Left lung (tissue), 10 donors: ENCODE data around the gene PARN. TPM values are rescaled to one million over a fixed set of nuclear protein-coding genes. Genes with fewer than 3 reads are reported as not detected.
"Not testable (repeated sequence)": the region's sequence is repeated elsewhere in the genome, so short reads cannot be mapped to it uniquely, and the experiment has no call there.

Experiments used
- ATAC-seq: fragments of 200-7000 bp; cut with Tn5 transposase; one replicate; pipeline ENCODE4 v1.9.1; 2020; ENCODE audit warnings: moderate library complexity
- DNase-seq, 4 donors: peaks; one replicate each; pipeline ENCODE4 v3.0.0-alpha.2; 2013 to 2020
- H3K27ac ChIP-seq, 2 donors: fragments of 200-600 bp; sonication (generic) in 1 of 2; one replicate each; pipeline versions ENCODE4 v1.5.0 to v1.8.0; 2020 to 2021
- H3K27me3 ChIP-seq, 2 donors: fragments of 200-600 bp; sonication (generic) in 1 of 2; one replicate each; pipeline versions ENCODE4 v1.5.0 to v1.8.0; 2020 to 2021
- H3K36me3 ChIP-seq, 2 donors: fragments of 200-600 bp; sonication (generic) in 1 of 2; one replicate each; pipeline versions ENCODE4 v1.5.0 to v1.8.0; 2020 to 2021
- H3K4me1 ChIP-seq, 2 donors: fragments of 200-600 bp; one replicate each; pipeline ENCODE4 v1.8.0; 2021
- H3K4me3 ChIP-seq, 2 donors: fragments of 200-600 bp; sonication (generic) in 1 of 2; one replicate each; pipeline versions ENCODE4 v1.5.0 to v1.8.0; 2020 to 2021; ENCODE audit warnings: mild to moderate bottlenecking in 1 of 2
- H3K9me3 ChIP-seq, 2 donors: fragments of 200-600 bp; sonication (generic) in 1 of 2; one replicate each; pipeline versions ENCODE4 v1.5.0 to v1.8.0; 2020 to 2021
- intact Hi-C, 2 donors: fragments of 100-400 bp; cut with DNase I; formaldehyde crosslinking; loops; one replicate each; pipeline versions ENCODE4 v1.11.2 to v1.14.2; 2022
- polyA plus RNA-seq, 6 donors: library from polyadenylated mRNA; unstranded; fragments of 120-200 nt; gene quantifications; one replicate each; pipeline ENCODE4 v1.2.1, GENCODE V29; 2013; ENCODE audit not compliant: insufficient read length in 6 of 6
- total RNA-seq, 2 donors: library from RNA; stranded (reverse); fragmentation: NEBNext Ultra II Directional; extraction: Animal tissue kit (Norgen Biotek cat#: 25700); gene quantifications; one replicate each; pipeline ENCODE4 v1.2.1, GENCODE V29; 2021
- TF ChIP-seq, protein P1 (sequence below), 2 donors: fragments of 200-600 bp; sonication (generic) in 1 of 2; IDR thresholded peaks; one replicate each; pipeline versions ENCODE4 v1.5.0 to v1.8.0; 2021; ENCODE audit warnings: antibody characterized with exemption in 2 of 2
- donor health status: DM: no; HTN: yes; CAD: no.
- donor health status: DM: no; HTN: no; CAD: no.

PARN gene
- total and polyA plus RNA-seq, 8 donors, result 26.9 to 37.9 (median 27.7) TPM

DNA sequence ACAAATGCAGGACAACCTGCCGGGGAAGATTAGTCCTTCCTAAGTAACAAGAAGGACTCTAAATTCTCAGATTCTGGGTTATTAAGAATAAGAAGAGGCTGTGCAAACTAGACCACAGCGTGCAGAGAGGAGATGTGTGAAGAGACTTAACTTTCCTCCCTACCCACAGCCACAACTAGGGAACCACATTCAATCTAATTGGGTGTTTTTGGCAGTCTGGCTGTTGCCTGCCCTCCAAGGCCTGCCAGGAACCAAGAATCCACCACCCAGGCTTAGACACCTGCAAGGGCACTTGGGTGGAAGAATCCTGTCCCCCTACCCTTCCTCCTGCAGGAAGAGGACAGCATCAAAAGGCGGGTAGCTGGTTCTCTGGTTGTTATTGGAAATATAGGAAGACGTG lies 202.0 kb downstream of the PARN start:
- TF ChIP-seq, protein P1, sequence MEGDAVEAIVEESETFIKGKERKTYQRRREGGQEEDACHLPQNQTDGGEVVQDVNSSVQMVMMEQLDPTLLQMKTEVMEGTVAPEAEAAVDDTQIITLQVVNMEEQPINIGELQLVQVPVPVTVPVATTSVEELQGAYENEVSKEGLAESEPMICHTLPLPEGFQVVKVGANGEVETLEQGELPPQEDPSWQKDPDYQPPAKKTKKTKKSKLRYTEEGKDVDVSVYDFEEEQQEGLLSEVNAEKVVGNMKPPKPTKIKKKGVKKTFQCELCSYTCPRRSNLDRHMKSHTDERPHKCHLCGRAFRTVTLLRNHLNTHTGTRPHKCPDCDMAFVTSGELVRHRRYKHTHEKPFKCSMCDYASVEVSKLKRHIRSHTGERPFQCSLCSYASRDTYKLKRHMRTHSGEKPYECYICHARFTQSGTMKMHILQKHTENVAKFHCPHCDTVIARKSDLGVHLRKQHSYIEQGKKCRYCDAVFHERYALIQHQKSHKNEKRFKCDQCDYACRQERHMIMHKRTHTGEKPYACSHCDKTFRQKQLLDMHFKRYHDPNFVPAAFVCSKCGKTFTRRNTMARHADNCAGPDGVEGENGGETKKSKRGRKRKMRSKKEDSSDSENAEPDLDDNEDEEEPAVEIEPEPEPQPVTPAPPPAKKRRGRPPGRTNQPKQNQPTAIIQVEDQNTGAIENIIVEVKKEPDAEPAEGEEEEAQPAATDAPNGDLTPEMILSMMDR (IDR thresholded peaks at IDR 0.05), result no peak
- intact Hi-C loops, result no loop called here
- Histone ChIP-seq H3K9me3 (no peaks in the 10 kb centered on the region), H3K4me3 (no peak overlapping the region), H3K36me3 (peaks cover 0 to 4% of the 10 kb centered on the region in 2 donors), H3K4me1 (no peaks in the 10 kb centered on the region), H3K27ac (no peak overlapping the region), H3K27me3 (no peaks in the 10 kb centered on the region)
- DNase-seq, result no peak
- no peak for ATAC-seq

DNA sequence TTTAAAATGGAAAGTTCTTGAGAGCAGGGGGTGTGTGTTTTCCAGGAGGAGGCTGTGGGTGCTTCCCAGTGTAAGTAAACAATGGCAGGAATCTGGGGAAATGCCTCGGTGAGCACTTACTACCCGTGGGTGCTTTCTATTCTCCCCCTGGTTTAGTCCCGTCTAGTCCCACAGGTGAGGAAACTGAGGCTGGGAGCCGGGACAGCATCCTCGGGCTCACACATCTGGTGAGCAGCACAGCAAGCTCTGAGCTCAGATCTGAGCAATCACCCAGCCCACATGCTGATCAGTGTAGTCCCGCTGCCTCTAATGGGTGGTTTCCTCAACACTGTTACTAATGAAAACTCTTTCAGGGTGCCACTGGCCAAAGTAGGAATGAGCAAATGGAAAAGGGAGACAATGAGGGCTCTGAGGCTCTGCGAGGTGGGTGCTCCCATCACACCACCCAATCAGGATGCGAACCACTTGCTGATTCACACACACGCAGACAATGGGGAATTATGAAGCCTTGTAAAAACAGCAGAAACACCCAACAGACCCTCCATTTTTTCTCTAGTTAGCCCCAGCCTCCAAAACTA lies 202.6 kb downstream of the PARN start:
- peak; percentile 28 for ATAC-seq
- Histone ChIP-seq H3K4me3 (no peak overlapping the region), H3K27me3 (no peaks in the 10 kb centered on the region), H3K36me3 (peaks cover 0 to 3% of the 10 kb centered on the region in 2 donors), H3K9me3 (no peaks in the 10 kb centered on the region), H3K27ac (no peak overlapping the region), H3K4me1 (no peaks in the 10 kb centered on the region)
- intact Hi-C loops, result no loop called here
- TF ChIP-seq, protein P1 (IDR thresholded peaks at IDR 0.05), result no peak
- DNase-seq, result no peak

DNA sequence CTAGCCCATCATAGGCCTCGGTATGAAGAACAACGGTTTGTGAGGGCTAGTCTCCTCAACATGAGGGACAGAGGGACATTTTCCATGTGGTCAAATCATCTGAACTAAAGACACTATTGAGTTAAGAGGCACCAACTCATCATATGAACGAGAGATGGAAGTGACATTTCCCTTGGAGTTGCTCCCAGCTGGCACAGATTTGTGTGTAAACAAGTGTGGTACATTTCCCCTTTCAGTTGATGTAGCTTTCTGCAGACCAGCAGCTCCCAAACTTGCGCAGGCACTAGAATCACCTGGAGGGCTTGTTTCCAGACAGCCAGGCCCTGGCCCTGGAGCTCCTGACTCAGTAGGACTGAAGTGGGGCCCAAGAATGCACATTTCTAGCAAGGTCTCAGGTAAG lies 205.5 kb downstream of the PARN start:
- ATAC-seq (no peak), DNase-seq (no peak)
- TF ChIP-seq, protein P1 (IDR thresholded peaks at IDR 0.05), result no peak
- Histone ChIP-seq H3K27me3 (no peaks in the 10 kb centered on the region), H3K4me3 (no peak overlapping the region), H3K4me1 (no peaks in the 10 kb centered on the region), H3K9me3 (no peaks in the 10 kb centered on the region), H3K27ac (no peak overlapping the region), H3K36me3 (no peaks in the 10 kb centered on the region)
- intact Hi-C loops, result no loop called here

DNA sequence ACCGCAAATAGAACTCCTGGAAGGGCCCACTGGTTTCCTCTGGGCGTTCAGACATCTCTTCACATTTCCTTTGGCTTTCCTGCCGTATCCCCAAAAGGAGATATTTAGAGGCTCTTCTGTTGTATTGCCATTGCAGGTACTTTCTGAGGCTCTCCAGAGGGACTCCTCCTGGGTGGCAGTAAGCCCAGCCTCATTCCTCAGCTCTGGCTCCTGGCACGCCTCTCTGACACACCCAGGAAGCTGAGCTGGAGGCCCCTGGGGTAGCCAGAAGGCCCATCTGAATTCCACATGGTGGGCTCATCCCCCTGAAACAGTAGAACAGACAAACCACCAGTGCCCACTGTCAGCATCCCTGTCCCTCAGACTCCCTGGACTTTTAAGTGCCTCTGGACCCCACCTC lies 206.7 kb downstream of the PARN start:
- Histone ChIP-seq H3K4me1 (no peaks in the 10 kb centered on the region), H3K9me3 (no peaks in the 10 kb centered on the region), H3K27ac (no peak overlapping the region), H3K4me3 (no peak overlapping the region), H3K36me3 (no peaks in the 10 kb centered on the region), H3K27me3 (no peaks in the 10 kb centered on the region)
- intact Hi-C loops, result no loop called here
- DNase-seq, result no peak
- TF ChIP-seq, protein P1 (IDR thresholded peaks at IDR 0.05), result no peak
- ATAC-seq, result peak; percentile 61

DNA sequence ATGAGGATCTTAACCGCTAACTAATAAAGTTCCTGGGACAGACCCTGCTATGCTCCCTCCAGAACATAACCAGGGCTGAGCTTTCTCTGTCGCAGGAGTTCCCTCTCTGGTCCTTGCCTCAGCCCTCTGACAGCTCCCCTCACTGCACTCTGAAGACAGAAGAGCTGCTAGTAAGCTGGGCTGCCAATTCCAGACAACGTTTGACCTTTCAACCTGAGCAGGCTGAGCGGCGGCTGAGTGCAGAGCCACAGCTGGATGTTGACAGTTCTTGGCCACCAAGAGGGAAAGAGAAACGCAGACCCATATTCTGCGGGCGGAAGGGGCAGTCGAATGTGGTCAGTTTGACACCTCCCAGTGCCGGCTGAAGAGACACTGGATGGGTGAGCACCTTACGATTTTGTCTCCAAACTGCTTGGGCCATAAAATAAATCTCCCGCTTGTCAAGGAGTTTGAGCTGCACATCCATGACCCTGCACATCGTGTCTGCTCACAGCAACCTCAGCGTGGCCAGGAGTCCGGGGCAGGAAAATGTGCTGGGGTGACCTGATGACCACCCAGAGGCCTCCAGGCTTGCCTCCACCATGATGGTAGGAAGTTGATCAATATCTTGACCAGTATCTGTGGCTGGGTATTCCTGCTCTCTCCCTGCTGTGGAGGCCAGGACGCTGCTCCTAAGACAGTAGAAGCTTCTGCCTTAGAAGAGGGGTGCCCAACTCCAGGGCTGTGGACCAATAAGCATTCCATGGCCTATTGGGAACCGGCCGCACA lies 209.2 kb downstream of the PARN start:
- H3K4me1 ChIP-seq, result no peaks in the 10 kb centered on the region
- ATAC-seq, result peak; percentile 33

DNA sequence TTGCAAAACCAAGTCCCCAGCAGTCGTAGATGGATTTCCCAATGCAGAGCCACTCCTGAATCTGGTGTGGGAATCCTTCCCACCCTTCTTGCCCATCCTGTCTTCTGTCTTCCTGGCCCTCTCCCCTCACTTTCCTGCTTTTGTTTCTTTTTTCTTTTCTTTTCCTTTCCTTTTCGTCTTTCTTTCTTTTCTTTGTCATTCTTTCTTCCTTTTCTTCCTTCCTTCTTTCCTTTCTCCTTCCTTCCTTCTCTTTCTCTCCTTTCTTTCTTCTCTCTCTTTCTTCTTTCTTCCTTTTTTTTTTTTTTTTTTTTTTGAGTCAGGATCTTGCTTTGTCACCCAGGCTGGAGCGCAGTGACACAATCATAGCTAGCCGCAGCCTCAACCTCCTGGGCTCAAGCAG lies 209.8 kb downstream of the PARN start:
- H3K4me3 ChIP-seq, DNase-seq, H3K36me3 ChIP-seq, intact Hi-C loops, H3K27ac ChIP-seq, H3K9me3 ChIP-seq, ATAC-seq, H3K27me3 ChIP-seq, H3K4me1 ChIP-seq: not testable (repeated sequence)

More for the DNA sequence above, 209.2 kb downstream of the PARN start:
- no peak overlapping the region for H3K4me3 ChIP-seq
- no peak overlapping the region for H3K27ac ChIP-seq
- H3K9me3 ChIP-seq, result no peaks in the 10 kb centered on the region
- H3K36me3 ChIP-seq, result no peaks in the 10 kb centered on the region
- TF ChIP-seq, protein P1 (IDR thresholded peaks at IDR 0.05), result no peak
- intact Hi-C loops, result no loop called here
- H3K27me3 ChIP-seq, result no peaks in the 10 kb centered on the region
- peak in 2 of 4 donors; percentile 60 to 72 for DNase-seq
